ENCODE results near the gene DLGAP4.

Gene DLGAP4

GRCh38 chr20:36544134-36545018 lies 238.2 kb downstream of the DLGAP4 start:
- no peak for DNase-seq
- H3K4ac ChIP-seq (ENCODE audit: low read depth in 1 of 2, low read length in 2 of 2): no peak overlapping the region
- H3K23ac ChIP-seq (ENCODE audit: low read length in 2 of 2): no peak overlapping the region
- no peak overlapping the region for H2BK120ac ChIP-seq (ENCODE audit: low read depth, low read length)
- no peaks in the 10 kb centered on the region for H3K9me3 ChIP-seq (ENCODE audit: control insufficient read depth, low read length)
- H2BK5ac ChIP-seq (ENCODE audit: low read depth, low read length, poor library complexity, severe bottlenecking): no peak overlapping the region
- H3K79me1 ChIP-seq (replicated peaks; ENCODE audit: low read length, poor library complexity, severe bottlenecking): peaks cover 14% of the 10 kb centered on the region
- H4K91ac ChIP-seq (ENCODE audit: low read length): no peak overlapping the region
- H2BK12ac ChIP-seq (ENCODE audit: low read length in 2 of 2): peak overlapping the region in 1 of 2 experiments; percentile 29
- peak overlapping the region; percentile 0 for H4K8ac ChIP-seq (ENCODE audit: low read length)
- H3K27ac ChIP-seq (ENCODE audit: low read length, poor library complexity, severe bottlenecking): peak overlapping the region; percentile 90
- no peak overlapping the region for H2BK15ac ChIP-seq (ENCODE audit: low read depth, poor library complexity, severe bottlenecking)
- H3K4me1 ChIP-seq (ENCODE audit: control insufficient read depth, insufficient read depth, low read depth, low read length): peaks cover 43% of the 10 kb centered on the region
- no peak overlapping the region for H2AK5ac ChIP-seq (ENCODE audit: low read length, severe bottlenecking)
- H3K9ac ChIP-seq (ENCODE audit: low read length): peak overlapping the region; percentile 98
- no peak overlapping the region for H3K14ac ChIP-seq (ENCODE audit: low read length in 2 of 2)
- H3K27me3 ChIP-seq (ENCODE audit: control insufficient read depth in 1 of 2, insufficient read depth in 1 of 2, low read length in 2 of 2): no peaks in the 10 kb centered on the region
- H3K4me3 ChIP-seq (ENCODE audit: insufficient read depth in 1 of 2, low read depth in 1 of 2, low read length in 2 of 2): peak overlapping the region in 1 of 2 experiments; percentile 96
- H3K36me3 ChIP-seq (ENCODE audit: control insufficient read depth in 1 of 2, insufficient read depth in 2 of 2, low read depth in 1 of 2, low read length in 2 of 2): peaks cover 41 to 56% of the 10 kb centered on the region in 2 experiments
- peak overlapping the region; percentile 58 for H3K4me2 ChIP-seq (ENCODE audit: low read length, poor library complexity, severe bottlenecking)
- peak overlapping the region in 1 of 2 experiments; percentile 61 for H3K18ac ChIP-seq (ENCODE audit: low read depth in 1 of 2, low read length in 2 of 2)
- 84% methylated on average over 15 of the region's 15 CpGs for WGBS
- no peak overlapping the region for H2AFZ ChIP-seq (ENCODE audit: low read depth, low read length)

GRCh38 chr20:36546111-36546736 lies 240.1 kb downstream of the DLGAP4 start:
- no peak overlapping the region for H3K4ac ChIP-seq (ENCODE audit: low read depth in 1 of 2, low read length in 2 of 2)
- no peak overlapping the region for H2AK5ac ChIP-seq (ENCODE audit: low read length, severe bottlenecking)
- no peak overlapping the region for H3K9ac ChIP-seq (ENCODE audit: low read length)
- H3K18ac ChIP-seq (ENCODE audit: low read depth in 1 of 2, low read length in 2 of 2): no peak overlapping the region
- peaks cover 8% of the 10 kb centered on the region for H3K79me1 ChIP-seq (replicated peaks; ENCODE audit: low read length, poor library complexity, severe bottlenecking)
- H2BK5ac ChIP-seq (ENCODE audit: low read depth, low read length, poor library complexity, severe bottlenecking): no peak overlapping the region
- DNase-seq: no peak
- H2BK12ac ChIP-seq (ENCODE audit: low read length in 2 of 2): no peak overlapping the region
- H3K14ac ChIP-seq (ENCODE audit: low read length in 2 of 2): no peak overlapping the region
- H2AFZ ChIP-seq (ENCODE audit: low read depth, low read length): no peak overlapping the region
- peak overlapping the region; percentile 12 for H4K8ac ChIP-seq (ENCODE audit: low read length)
- peaks cover 38% of the 10 kb centered on the region for H3K4me1 ChIP-seq (ENCODE audit: control insufficient read depth, insufficient read depth, low read depth, low read length)
- no peaks in the 10 kb centered on the region for H3K9me3 ChIP-seq (ENCODE audit: control insufficient read depth, low read length)
- H3K23ac ChIP-seq (ENCODE audit: low read length in 2 of 2): no peak overlapping the region
- no peaks in the 10 kb centered on the region for H3K27me3 ChIP-seq (ENCODE audit: control insufficient read depth in 1 of 2, insufficient read depth in 1 of 2, low read length in 2 of 2)
- 82% methylated on average over 14 of the region's 14 CpGs for WGBS
- no peak overlapping the region for H3K27ac ChIP-seq (ENCODE audit: low read length, poor library complexity, severe bottlenecking)
- H3K4me3 ChIP-seq (ENCODE audit: insufficient read depth in 1 of 2, low read depth in 1 of 2, low read length in 2 of 2): no peak overlapping the region
- H3K36me3 ChIP-seq (ENCODE audit: control insufficient read depth in 1 of 2, insufficient read depth in 2 of 2, low read depth in 1 of 2, low read length in 2 of 2): peaks cover 47 to 67% of the 10 kb centered on the region in 2 experiments
- H2BK120ac ChIP-seq (ENCODE audit: low read depth, low read length): no peak overlapping the region
- no peak overlapping the region for H4K91ac ChIP-seq (ENCODE audit: low read length)
- H3K4me2 ChIP-seq (ENCODE audit: low read length, poor library complexity, severe bottlenecking): no peak overlapping the region
- H2BK15ac ChIP-seq (ENCODE audit: low read depth, poor library complexity, severe bottlenecking): no peak overlapping the region

DNA sequence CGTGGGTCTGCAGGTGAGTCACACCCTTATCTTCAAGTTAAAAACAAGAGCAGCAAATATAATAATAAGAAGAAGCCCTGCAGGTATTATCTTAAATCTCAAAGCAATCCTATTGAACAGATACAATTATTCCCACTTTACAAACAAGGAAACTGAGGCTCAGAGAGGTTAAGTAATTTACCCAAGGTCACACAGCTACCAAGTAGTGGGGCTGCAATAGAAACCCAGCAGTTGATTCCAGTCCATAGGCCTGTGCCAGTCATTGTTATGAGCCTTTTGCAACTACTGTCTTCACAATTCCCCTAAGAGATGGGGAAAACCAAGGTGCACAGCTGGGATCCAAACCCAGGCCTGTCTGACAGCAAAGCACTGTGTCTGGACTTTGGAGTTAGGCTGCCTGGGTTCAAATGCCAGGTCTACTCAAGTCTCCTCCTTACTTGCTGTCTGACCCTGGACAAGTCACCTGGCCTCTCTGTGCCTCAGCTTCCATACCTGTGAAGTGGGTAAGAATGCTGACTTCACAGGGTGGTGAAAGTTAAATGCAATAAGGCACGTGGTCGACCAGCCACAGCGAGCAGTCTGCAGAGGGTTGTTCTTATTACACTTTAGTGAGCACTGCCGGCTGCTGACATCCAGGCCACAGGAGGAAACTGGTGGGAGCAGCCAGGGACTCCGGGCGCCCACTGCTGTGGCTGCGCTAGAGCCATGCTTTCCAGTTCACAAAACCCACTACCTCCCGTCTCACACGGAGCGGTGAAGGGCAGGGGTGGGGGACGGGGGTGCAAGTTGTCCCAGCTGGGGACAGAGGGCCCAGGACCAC lies 241.3 kb downstream of the DLGAP4 start:
- 91% methylated on average over 12 of the region's 12 CpGs for WGBS
- Histone ChIP-seq H2AK5ac (ENCODE audit: low read length, severe bottlenecking) (no peak overlapping the region), H3K4ac (ENCODE audit: low read depth in 1 of 2, low read length in 2 of 2) (no peak overlapping the region), H2BK12ac (ENCODE audit: low read length in 2 of 2) (no peak overlapping the region), H3K4me3 (ENCODE audit: insufficient read depth in 1 of 2, low read depth in 1 of 2, low read length in 2 of 2) (no peak overlapping the region), H2BK5ac (ENCODE audit: low read depth, low read length, poor library complexity, severe bottlenecking) (no peak overlapping the region), H3K18ac (ENCODE audit: low read depth in 1 of 2, low read length in 2 of 2) (no peak overlapping the region), H3K27ac (ENCODE audit: low read length, poor library complexity, severe bottlenecking) (no peak overlapping the region), H3K9me3 (ENCODE audit: control insufficient read depth, low read length) (no peaks in the 10 kb centered on the region), H3K14ac (ENCODE audit: low read length in 2 of 2) (no peak overlapping the region), H3K4me2 (ENCODE audit: low read length, poor library complexity, severe bottlenecking) (no peak overlapping the region), H3K27me3 (ENCODE audit: control insufficient read depth in 1 of 2, insufficient read depth in 1 of 2, low read length in 2 of 2) (no peaks in the 10 kb centered on the region), H3K4me1 (ENCODE audit: control insufficient read depth, insufficient read depth, low read depth, low read length) (peaks cover 35% of the 10 kb centered on the region), H2BK15ac (ENCODE audit: low read depth, poor library complexity, severe bottlenecking) (no peak overlapping the region), H3K9ac (ENCODE audit: low read length) (no peak overlapping the region), H3K36me3 (ENCODE audit: control insufficient read depth in 1 of 2, insufficient read depth in 2 of 2, low read depth in 1 of 2, low read length in 2 of 2) (peaks cover 47 to 67% of the 10 kb centered on the region in 2 experiments), H4K91ac (ENCODE audit: low read length) (no peak overlapping the region), H3K79me1 (replicated peaks; ENCODE audit: low read length, poor library complexity, severe bottlenecking) (peaks cover 8% of the 10 kb centered on the region), H4K8ac (ENCODE audit: low read length) (no peak overlapping the region), H2AFZ (ENCODE audit: low read depth, low read length) (no peak overlapping the region), H2BK120ac (ENCODE audit: low read depth, low read length) (no peak overlapping the region), H3K23ac (ENCODE audit: low read length in 2 of 2) (no peak overlapping the region)
- DNase-seq: no peak

DNA sequence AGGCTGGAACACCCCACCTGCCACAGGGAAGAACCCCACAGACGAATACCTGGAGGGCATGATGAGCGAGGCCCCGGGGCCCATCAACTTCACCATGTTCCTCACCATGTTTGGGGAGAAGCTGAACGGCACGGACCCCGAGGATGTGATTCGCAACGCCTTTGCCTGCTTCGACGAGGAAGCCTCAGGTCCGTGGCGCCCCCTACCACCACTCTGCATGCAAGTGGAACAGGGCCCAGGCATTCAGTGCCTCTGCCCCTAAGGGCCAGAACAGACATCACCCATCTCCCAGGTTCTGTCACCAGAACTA lies 241.8 kb downstream of the DLGAP4 start:
- Histone ChIP-seq H3K18ac (ENCODE audit: low read depth in 1 of 2, low read length in 2 of 2) (no peak overlapping the region), H2BK15ac (ENCODE audit: low read depth, poor library complexity, severe bottlenecking) (no peak overlapping the region), H3K27me3 (ENCODE audit: control insufficient read depth in 1 of 2, insufficient read depth in 1 of 2, low read length in 2 of 2) (no peaks in the 10 kb centered on the region)

More for the DNA sequence above, 241.8 kb downstream of the DLGAP4 start:
- Histone ChIP-seq H3K9me3 (ENCODE audit: control insufficient read depth, low read length) (no peaks in the 10 kb centered on the region), H3K23ac (ENCODE audit: low read length in 2 of 2) (no peak overlapping the region), H3K4me2 (ENCODE audit: low read length, poor library complexity, severe bottlenecking) (no peak overlapping the region), H3K36me3 (ENCODE audit: control insufficient read depth in 1 of 2, insufficient read depth in 2 of 2, low read depth in 1 of 2, low read length in 2 of 2) (peaks cover 47 to 63% of the 10 kb centered on the region in 2 experiments), H2BK12ac (ENCODE audit: low read length in 2 of 2) (no peak overlapping the region), H2BK5ac (ENCODE audit: low read depth, low read length, poor library complexity, severe bottlenecking) (no peak overlapping the region), H3K4me1 (ENCODE audit: control insufficient read depth, insufficient read depth, low read depth, low read length) (peaks cover 29% of the 10 kb centered on the region), H3K4ac (ENCODE audit: low read depth in 1 of 2, low read length in 2 of 2) (no peak overlapping the region), H4K91ac (ENCODE audit: low read length) (no peak overlapping the region), H2AK5ac (ENCODE audit: low read length, severe bottlenecking) (no peak overlapping the region), H3K14ac (ENCODE audit: low read length in 2 of 2) (no peak overlapping the region), H3K79me1 (replicated peaks; ENCODE audit: low read length, poor library complexity, severe bottlenecking) (peaks cover 8% of the 10 kb centered on the region), H4K8ac (ENCODE audit: low read length) (no peak overlapping the region), H2AFZ (ENCODE audit: low read depth, low read length) (no peak overlapping the region), H3K4me3 (ENCODE audit: insufficient read depth in 1 of 2, low read depth in 1 of 2, low read length in 2 of 2) (no peak overlapping the region), H2BK120ac (ENCODE audit: low read depth, low read length) (no peak overlapping the region), H3K9ac (ENCODE audit: low read length) (no peak overlapping the region), H3K27ac (ENCODE audit: low read length, poor library complexity, severe bottlenecking) (no peak overlapping the region)
- DNase-seq: no peak
- 90% methylated on average over 12 of the region's 12 CpGs for WGBS
